Muscle of back (tissue), 11 donors: Measurements from ENCODE around the gene TMCO6. TPM values are rescaled to one million over a fixed set of nuclear protein-coding genes. Genes with fewer than 3 reads are reported as not detected.

Experiments used
- DNase-seq, 3 donors: peaks; one replicate each; pipeline versions ENCODE4 v3.0.0 to v3.0.0-alpha.2; 2013
- polyA plus RNA-seq, 10 donors: library from polyadenylated mRNA; unstranded; fragments of 120-200 nt; gene quantifications; one replicate each; pipeline ENCODE4 v1.2.1, GENCODE V29; 2013; ENCODE audit not compliant: insufficient read length in 10 of 10

Gene TMCO6
- polyA plus RNA-seq, 10 donors, result 5.2 to 12.4 (median 8.1) TPM

DNA sequence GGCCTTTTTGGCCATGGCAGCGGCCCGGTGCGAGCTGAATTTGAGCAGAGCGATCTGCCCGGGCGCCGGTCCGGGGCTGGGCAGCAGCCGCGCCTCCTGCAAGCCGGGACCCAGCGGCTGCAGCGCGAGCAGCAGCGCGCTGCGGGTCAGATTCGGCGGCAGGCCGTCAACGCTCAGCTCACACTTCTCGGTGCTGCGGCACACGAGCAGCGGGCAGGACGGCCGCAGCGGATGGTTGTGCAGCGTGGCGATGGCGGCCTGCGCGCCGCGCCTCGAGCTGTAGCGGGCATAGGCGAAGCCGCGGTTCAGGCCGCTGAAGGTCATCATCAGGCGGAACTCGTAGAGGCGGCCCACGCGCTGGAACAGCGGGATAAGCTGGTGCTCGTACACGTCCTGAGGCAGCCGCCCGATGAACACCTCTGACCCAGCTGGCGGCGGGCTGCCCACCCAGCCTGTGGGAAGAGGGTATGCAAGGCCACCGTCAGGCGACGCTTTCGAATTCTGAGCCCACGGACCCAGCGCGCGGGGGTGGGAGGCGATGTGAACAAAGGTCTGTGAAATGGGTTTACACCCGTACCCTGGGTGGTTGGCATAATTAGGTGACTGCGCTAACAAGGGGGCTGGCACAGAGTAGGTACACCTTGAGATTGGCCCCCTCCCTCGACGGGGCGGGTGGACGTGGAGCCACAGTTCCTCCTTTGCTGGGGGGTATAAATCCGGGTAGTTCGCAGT lies 33.4 kb downstream of the TMCO6 start:
- DNase-seq, result peak in 1 of 3 donors; percentile 61

DNA sequence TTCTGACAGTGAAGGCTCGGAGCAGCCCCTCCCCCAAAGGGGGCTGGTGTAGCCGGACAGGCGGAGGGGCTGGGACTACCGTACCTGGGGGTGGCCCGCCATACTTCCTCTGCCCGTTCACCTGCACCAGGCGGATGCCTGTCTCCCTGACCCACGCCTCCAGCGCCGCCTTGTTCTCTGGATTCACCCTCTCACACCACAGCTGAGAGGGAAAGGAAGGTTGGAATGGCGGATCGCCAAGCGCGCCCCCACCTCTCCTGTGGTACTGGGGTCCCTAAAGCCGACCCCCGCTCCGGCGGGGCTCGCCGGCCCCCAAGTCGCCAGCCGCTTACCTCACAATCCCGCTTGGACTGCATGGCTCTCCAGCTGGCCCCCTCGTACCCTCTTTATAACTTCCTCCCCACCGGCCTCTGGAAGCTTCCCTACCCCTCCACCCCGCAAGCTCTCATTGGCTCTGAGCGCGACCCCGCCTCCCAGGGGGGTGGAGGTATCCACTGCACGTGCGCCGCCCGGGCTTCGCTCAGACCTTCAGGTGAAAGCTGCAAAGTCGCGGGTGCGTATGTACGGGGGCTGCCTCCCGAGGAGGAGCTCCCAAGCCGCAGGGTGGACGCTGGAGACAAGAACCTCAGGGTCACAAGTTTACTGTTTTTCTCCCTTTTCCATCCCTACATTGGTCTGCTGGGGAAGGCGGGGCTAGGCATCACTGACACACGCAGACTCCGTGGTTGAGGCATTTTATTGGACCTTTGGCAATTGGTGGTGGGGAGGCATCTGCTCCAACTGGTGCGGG lies 34.1 kb downstream of the TMCO6 start, which contains the start of gene DND1:
TSS of gene DND1 (minus strand) at position 390 of the 790 bp plus-strand sequence. CDS start at position 356, 34 bp downstream.
- DNase-seq, result no peak

DNA sequence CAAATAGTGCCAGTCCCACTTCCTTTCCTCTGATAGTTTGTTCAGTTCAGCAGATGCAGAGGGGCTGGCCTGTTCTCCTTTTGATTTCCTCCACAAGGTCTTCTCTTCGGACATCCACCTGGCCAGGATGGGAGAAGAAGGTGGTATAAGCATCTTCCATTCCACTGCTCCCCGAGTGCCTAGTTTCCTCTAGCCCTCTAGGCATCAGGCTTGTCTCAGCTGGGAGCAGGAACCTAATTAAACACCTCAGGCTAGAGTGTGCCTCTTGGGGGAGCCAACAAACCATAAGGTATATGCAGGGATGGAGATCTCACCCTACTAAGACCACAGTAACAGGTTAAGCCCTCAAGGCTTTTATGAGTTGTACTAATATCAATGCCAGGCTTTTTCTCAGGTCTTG lies 35.0 kb downstream of the TMCO6 start:
- no peak for DNase-seq

DNA sequence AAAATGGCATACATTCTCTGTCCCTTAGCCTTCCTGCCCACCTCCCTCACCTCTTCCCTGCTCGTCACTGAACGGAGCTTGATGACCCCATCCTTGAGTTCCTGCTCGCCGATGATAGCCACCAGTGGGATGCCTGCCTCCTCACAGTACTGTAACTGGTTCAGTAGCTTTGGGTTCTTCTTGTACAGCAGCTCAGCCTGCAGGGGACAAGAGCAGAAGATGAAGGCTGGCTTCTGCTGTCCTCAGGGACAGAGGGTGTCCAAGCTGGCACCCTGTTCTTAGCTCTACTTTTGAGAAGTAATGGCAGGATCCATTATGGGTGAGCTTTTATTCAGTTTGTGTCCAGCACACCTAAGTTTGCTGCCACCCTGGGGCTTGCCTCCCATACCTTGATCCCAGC lies 35.4 kb downstream of the TMCO6 start:
- DNase-seq, result no peak

DNA sequence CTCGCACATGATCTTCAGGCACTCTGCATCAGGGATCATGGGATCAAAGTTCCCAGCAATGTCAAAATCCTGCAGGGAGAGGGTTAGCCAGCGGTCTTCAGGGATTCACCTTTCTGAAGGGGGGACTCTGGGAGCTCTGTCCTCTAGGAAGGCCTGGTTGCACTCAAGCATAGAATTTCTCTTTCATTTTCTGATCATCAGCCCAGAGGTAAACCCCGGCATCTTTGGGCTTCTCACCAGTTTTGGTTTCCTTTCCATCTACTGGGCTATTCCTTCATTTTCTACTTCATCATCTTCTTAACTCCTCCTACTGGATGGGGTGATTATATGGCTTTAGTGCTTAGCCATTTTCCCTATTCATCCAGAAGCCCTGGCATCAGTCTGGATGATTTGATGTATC lies 38.7 kb downstream of the TMCO6 start:
- DNase-seq, result no peak

DNA sequence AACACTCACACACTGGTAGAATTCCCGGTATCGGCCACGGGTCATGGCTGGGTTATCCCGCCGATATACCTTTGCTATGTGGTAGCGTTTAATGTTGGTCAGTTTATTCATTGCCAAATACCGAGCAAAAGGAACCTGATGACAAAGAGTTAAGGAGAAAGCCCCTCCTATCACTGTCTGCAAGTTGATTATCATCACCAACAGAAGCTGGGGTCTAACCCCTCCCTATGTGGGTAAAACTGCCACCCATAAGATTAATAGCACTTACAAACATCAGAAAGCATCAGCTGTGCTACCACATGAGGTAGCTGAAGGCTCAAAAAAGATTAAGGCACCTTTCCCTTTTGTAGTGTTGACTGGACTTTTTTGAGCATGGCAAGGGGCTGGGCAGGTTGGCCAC lies 39.7 kb downstream of the TMCO6 start:
- DNase-seq, result no peak

DNA sequence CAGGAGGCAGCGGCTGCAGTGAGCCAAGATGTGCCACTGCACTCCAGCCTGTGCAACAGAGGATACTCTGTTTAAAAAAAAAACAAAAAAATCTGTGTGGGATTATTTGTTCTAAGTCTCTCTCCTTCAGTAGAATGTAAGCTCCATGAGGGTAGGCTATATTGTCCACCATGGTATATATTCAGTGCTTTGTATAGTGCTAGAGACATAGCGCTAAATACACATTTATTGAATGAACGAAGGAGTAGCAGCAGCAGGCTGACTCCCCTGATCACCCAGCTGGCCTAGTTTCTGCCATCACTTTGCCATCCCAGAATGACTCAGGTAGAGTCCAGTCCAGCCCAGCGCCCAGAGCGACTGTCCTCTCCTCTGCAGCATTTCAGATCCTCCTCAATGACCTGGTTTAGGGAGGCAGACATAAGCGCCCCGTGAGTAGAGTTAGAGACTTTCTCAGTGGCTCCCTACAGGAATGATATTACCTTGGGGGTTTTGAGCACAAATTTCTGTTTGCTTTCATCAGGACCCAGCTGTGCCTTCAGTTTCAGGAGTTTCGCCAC lies 51.2 kb downstream of the TMCO6 start:
- no peak for DNase-seq

DNA sequence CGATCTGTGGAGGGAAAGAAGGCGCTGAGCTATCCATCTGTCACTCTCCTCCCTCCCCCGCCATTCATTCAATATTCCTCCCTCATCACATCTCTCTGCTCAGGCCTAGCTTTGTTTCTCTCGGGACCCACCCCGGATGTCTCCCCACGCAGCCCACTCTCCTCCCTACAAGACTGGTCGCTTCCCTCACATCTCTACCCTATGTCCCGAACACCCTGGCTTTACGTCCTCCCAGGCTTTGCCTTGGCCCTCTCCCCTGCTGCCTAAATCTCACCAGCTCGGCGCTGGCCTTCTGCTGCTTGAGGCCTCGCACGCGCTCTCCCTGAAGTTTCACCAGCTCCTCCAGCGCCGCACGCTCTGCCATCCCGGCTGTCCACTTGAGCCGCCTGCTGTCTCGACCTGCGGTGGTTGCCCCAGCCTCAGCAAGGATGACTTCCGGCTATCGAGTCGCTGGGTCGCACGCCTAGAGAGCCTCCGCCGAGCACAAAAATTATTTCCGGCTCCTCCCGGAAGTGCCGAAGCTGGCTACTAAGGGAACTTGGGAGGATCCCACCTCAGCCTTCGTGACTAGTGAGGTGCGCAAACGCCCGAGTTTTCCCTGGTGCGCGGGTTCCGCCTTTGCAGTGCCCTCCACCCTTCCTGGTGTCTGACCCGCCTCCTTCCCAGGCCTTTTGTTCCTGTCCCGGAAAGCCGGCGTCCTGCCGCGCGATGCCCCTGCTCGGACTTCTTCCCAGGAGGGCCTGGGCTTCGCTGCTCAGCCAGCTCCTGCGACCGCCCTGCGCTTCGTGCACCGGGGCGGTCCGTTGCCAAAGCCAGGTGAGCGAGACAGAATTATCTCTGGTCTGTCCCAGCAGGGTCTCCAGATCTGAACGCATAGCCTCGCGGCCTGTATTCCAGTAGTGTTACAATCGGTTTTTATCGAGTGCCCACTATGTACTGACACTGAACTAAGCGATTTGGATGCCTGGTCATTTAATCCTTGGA lies 52.0 kb downstream of the TMCO6 start, which contains the start of the genes HARS1 and HARS2:
TSS of gene HARS1 (minus strand) at position 430 of the 984 bp plus-strand sequence. CDS start at position 364, 66 bp downstream.
TSS of gene HARS2 (plus strand) at position 515 of the 984 bp plus-strand sequence. CDS start at position 709, 194 bp downstream.
- peak; percentile 92 to 96 (median 92) for DNase-seq

DNA sequence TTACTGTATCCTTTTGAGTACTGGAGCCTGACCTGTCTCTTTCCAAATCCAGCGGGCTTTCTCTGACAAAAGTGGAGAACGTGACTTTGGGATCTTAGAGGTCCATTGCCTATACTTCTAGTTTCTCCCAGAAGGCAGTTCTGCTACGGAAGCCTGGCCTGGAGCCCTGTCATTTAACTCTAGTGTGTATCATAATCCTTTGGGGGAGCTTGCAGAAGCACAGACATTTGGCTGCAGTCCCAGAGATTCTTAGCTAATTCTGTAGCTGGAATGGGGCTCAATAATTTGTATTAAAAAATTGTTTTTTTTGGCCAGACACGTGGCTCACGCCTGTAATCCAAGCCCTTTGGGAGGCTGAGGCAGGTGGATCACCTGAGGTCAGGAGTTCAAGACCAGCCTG lies 55.0 kb downstream of the TMCO6 start:
- DNase-seq, result no peak

Other genes with a start within 250 kb of the TMCO6 start
- gene ANKHD1, start 237.6 kb upstream of the TMCO6 start, polyA plus RNA-seq, result 10 to 100 TPM; 53.5 to 87.5 (median 65.3) TPM
- 10 to 100 TPM in 2 of 10 donors, 1 to 10 TPM in 8; 6.2 to 13.0 (median 8.0) TPM for gene EIF4EBP3, start 91.8 kb upstream of the TMCO6 start, polyA plus RNA-seq
- 10 to 100 TPM; 18.0 to 27.5 (median 21.6) TPM for gene SRA1, start 82.0 kb upstream of the TMCO6 start, polyA plus RNA-seq
- 10 to 100 TPM; 14.4 to 43.7 (median 20.7) TPM for gene APBB3, start 74.9 kb upstream of the TMCO6 start, polyA plus RNA-seq
- gene SLC35A4, start 74.6 kb upstream of the TMCO6 start, polyA plus RNA-seq, result 10 to 100 TPM; 52.1 to 67.8 (median 54.6) TPM
- 10 to 100 TPM; 15.2 to 38.2 (median 24.1) TPM for gene CD14, start 6.3 kb upstream of the TMCO6 start, polyA plus RNA-seq
- 10 to 100 TPM; 41.3 to 75.2 (median 56.1) TPM for gene NDUFA2, start 8.2 kb downstream of the TMCO6 start, polyA plus RNA-seq
- 100 to 1,000 TPM in 2 of 10 donors, 10 to 100 TPM in 8; 81.5 to 114 (median 94.1) TPM for gene IK, start 8.4 kb downstream of the TMCO6 start, polyA plus RNA-seq
- gene WDR55, start 25.5 kb downstream of the TMCO6 start, polyA plus RNA-seq, result 10 to 100 TPM; 10.9 to 16.2 (median 12.8) TPM
- under 1 TPM in 3 of 10 donors, not detected in 7; 0.16 to 0.92 (median 0.24) TPM for gene DND1, start 34.1 kb downstream of the TMCO6 start, polyA plus RNA-seq
- 10 to 100 TPM; 42.2 to 53.9 (median 48.9) TPM for gene HARS1, start 51.9 kb downstream of the TMCO6 start, polyA plus RNA-seq
- 10 to 100 TPM; 20.5 to 35.9 (median 25.3) TPM for gene HARS2, start 52.0 kb downstream of the TMCO6 start, polyA plus RNA-seq
- gene ZMAT2, start 61.0 kb downstream of the TMCO6 start, polyA plus RNA-seq, result 10 to 100 TPM; 72.9 to 93.3 (median 78.7) TPM
- gene PCDHA1, start 146.7 kb downstream of the TMCO6 start, polyA plus RNA-seq, result under 1 TPM in 4 of 10 donors, not detected in 6; 0.05 to 0.11 (median 0.06) TPM
- gene PCDHA2, start 155.4 kb downstream of the TMCO6 start, polyA plus RNA-seq, result under 1 TPM in 8 of 10 donors, not detected in 2; 0.04 to 0.22 (median 0.10) TPM
- under 1 TPM; 0.06 to 0.31 (median 0.23) TPM for gene PCDHA3, start 161.6 kb downstream of the TMCO6 start, polyA plus RNA-seq
- under 1 TPM; 0.04 to 0.39 (median 0.18) TPM for gene PCDHA4, start 167.6 kb downstream of the TMCO6 start, polyA plus RNA-seq
- gene PCDHA5, start 182.2 kb downstream of the TMCO6 start, polyA plus RNA-seq, result under 1 TPM in 2 of 10 donors, not detected in 8; 0.04 to 0.07 TPM
- gene PCDHA6, start 188.5 kb downstream of the TMCO6 start, polyA plus RNA-seq, result under 1 TPM in 9 of 10 donors, not detected in 1; 0.08 to 0.20 (median 0.16) TPM
- under 1 TPM; 0.05 to 0.35 (median 0.13) TPM for gene PCDHA7, start 194.8 kb downstream of the TMCO6 start, polyA plus RNA-seq
- gene PCDHA8, start 201.7 kb downstream of the TMCO6 start, polyA plus RNA-seq, result under 1 TPM in 6 of 10 donors, not detected in 4; 0.07 to 0.11 (median 0.09) TPM
- under 1 TPM in 5 of 10 donors, not detected in 5; 0.04 to 0.07 (median 0.06) TPM for gene PCDHA9, start 208.9 kb downstream of the TMCO6 start, polyA plus RNA-seq
- gene PCDHA10, start 216.4 kb downstream of the TMCO6 start, polyA plus RNA-seq, result under 1 TPM; 0.07 to 0.29 (median 0.17) TPM
- gene PCDHA11, start 229.5 kb downstream of the TMCO6 start, polyA plus RNA-seq, result under 1 TPM in 7 of 10 donors, not detected in 3; 0.03 to 0.61 (median 0.05) TPM
- gene PCDHA12, start 235.9 kb downstream of the TMCO6 start, polyA plus RNA-seq, result under 1 TPM in 6 of 10 donors, not detected in 4; 0.04 to 0.16 (median 0.07) TPM
- gene PCDHA13, start 242.7 kb downstream of the TMCO6 start, polyA plus RNA-seq, result under 1 TPM in 5 of 10 donors, not detected in 5; 0.04 to 0.22 (median 0.12) TPM